Tibial artery (tissue), 4 donors: ENCODE results near the gene ZC3H15.

Experiments
- DNase-seq, 2 donors: peaks; one replicate each; pipeline ENCODE4 v3.0.0-alpha.2; 2019
- H3K27ac ChIP-seq, 2 donors: fragments of 200-600 bp; sonication (generic) in 1 of 2; 1 replicate in 1 of 2; 2 replicates in 1 of 2; pipeline ENCODE4 v1.5.1; 2018 to 2019; ENCODE audit warnings: mild to moderate bottlenecking in 1 of 2
- H3K27me3 ChIP-seq, 2 donors: fragments of 200-600 bp; sonication (generic) in 1 of 2; one replicate each; pipeline versions ENCODE4 v1.5.1 to v1.6.0; 2016 to 2019
- H3K36me3 ChIP-seq, 3 donors: fragments of 200-600 bp; sonication (generic) in 2 of 3; one replicate each; pipeline ENCODE4 v1.5.1; 2016 to 2019; ENCODE audit warnings: mild to moderate bottlenecking in 2 of 3
- H3K4me1 ChIP-seq, 4 donors: fragments of 200-600 bp; sonication (generic) in 2 of 4; 1 replicate in 3 of 4; 2 replicates in 1 of 4; pipeline ENCODE4 v1.5.1; 2016 to 2019
- H3K4me3 ChIP-seq, 2 donors: fragments of 200-600 bp; sonication (generic) in 1 of 2; 1 replicate in 1 of 2; 2 replicates in 1 of 2; pipeline ENCODE4 v1.5.1; 2018 to 2019; ENCODE audit warnings: mild to moderate bottlenecking in 2 of 2
- H3K9me3 ChIP-seq, 3 donors: fragments of 200-600 bp; sonication (generic) in 1 of 3; one replicate each; pipeline ENCODE4 v1.5.1; 2016 to 2019
- CTCF ChIP-seq, 2 experiments: fragments of 200-600 bp in 1 of 2; fragments of 450-650 bp in 1 of 2; IDR thresholded peaks; one replicate each; pipeline ENCODE4 v1.5.1; 2017 to 2019; ENCODE audit warnings: antibody characterized with exemption in 2 of 2, mild to moderate bottlenecking in 1 of 2, moderate library complexity in 1 of 2
- intact Hi-C: fragments of 100-400 bp; cut with DNase I; formaldehyde crosslinking; loops from one replicate; pipeline ENCODE4 v1.15.0; 2023; ENCODE audit warnings: low total_unique reads

The ZC3H15 gene

GRCh38 chr2:186445506-186445905 lies 40.6 kb upstream of the ZC3H15 start:
- no peak overlapping the region for H3K4me3 ChIP-seq
- intact Hi-C loops, result no loop called here
- no peak overlapping the region for H3K27ac ChIP-seq
- no peaks in the 10 kb centered on the region for H3K36me3 ChIP-seq
- no peak for DNase-seq
- no peak for TF ChIP-seq CTCF (IDR thresholded peaks at IDR 0.05)
- no peaks in the 10 kb centered on the region for H3K27me3 ChIP-seq
- no peaks in the 10 kb centered on the region for H3K4me1 ChIP-seq
- H3K9me3 ChIP-seq, result no peaks in the 10 kb centered on the region

GRCh38 chr2:186455613-186456012 lies 30.4 kb upstream of the ZC3H15 start:
- no peak overlapping the region for H3K27ac ChIP-seq
- no peak overlapping the region for H3K4me3 ChIP-seq
- TF ChIP-seq CTCF (IDR thresholded peaks at IDR 0.05), result no peak
- no peaks in the 10 kb centered on the region for H3K36me3 ChIP-seq
- no peaks in the 10 kb centered on the region for H3K4me1 ChIP-seq
- intact Hi-C loops, result no loop called here
- H3K9me3 ChIP-seq, result no peaks in the 10 kb centered on the region
- DNase-seq, result no peak
- no peaks in the 10 kb centered on the region for H3K27me3 ChIP-seq

- H3K4me3 ChIP-seq, result no peak overlapping the region
- DNase-seq, result no peak
- H3K27ac ChIP-seq, result no peak overlapping the region
- no peaks in the 10 kb centered on the region for H3K27me3 ChIP-seq
- H3K36me3 ChIP-seq, result no peaks in the 10 kb centered on the region
- H3K4me1 ChIP-seq, result no peaks in the 10 kb centered on the region
- TF ChIP-seq CTCF (IDR thresholded peaks at IDR 0.05), result no peak
- H3K9me3 ChIP-seq, result no peaks in the 10 kb centered on the region
- intact Hi-C loops, result no loop called here
Observed at GRCh38 chr2:186456941-186457340, 29.1 kb upstream of the ZC3H15 start.

- Histone ChIP-seq H3K36me3 (no peaks in the 10 kb centered on the region), H3K27me3 (no peaks in the 10 kb centered on the region), H3K27ac (no peak overlapping the region), H3K4me1 (no peaks in the 10 kb centered on the region), H3K9me3 (no peaks in the 10 kb centered on the region), H3K4me3 (no peak overlapping the region)
- intact Hi-C loops, result no loop called here
- DNase-seq, result no peak
- no peak for TF ChIP-seq CTCF (IDR thresholded peaks at IDR 0.05)
Observed at GRCh38 chr2:186457908-186458307, 28.2 kb upstream of the ZC3H15 start.

- Histone ChIP-seq H3K27ac (no peak overlapping the region), H3K4me1 (no peaks in the 10 kb centered on the region), H3K36me3 (no peaks in the 10 kb centered on the region), H3K9me3 (no peaks in the 10 kb centered on the region), H3K4me3 (no peak overlapping the region), H3K27me3 (no peaks in the 10 kb centered on the region)
- no peak for DNase-seq
- intact Hi-C loops, result no loop called here
- TF ChIP-seq CTCF (IDR thresholded peaks at IDR 0.05), result no peak
Observed at GRCh38 chr2:186459009-186459408, 27.1 kb upstream of the ZC3H15 start.

- Histone ChIP-seq H3K27ac (no peak overlapping the region), H3K9me3 (no peaks in the 10 kb centered on the region), H3K4me1 (no peaks in the 10 kb centered on the region), H3K27me3 (no peaks in the 10 kb centered on the region), H3K36me3 (no peaks in the 10 kb centered on the region), H3K4me3 (no peak overlapping the region)
- no peak for DNase-seq
- TF ChIP-seq CTCF (IDR thresholded peaks at IDR 0.05), result peak in 1 of 2 experiments; percentile 15
- intact Hi-C loops, result no loop called here
Observed at GRCh38 chr2:186460465-186460864, 25.6 kb upstream of the ZC3H15 start.
